A549 (cell line): ENCODE results near the gene ENOX2.

Experiments used
- PBX3 ChIP-seq: IDR thresholded peaks from 2 replicates; pipeline ENCODE4 v1.6.1; 2012
- POLR2A ChIP-seq: IDR thresholded peaks from 2 replicates; pipeline ENCODE4 v1.6.1; 2012; ENCODE audit warnings: mild to moderate bottlenecking, low read length

- no peak for TF ChIP-seq PBX3
- TF ChIP-seq POLR2A: no peak
These were observed 18.4 kb downstream of the ENOX2 start for GRCh38 chrX:130884627-130885026.
